ENCODE data around the gene SIGLEC11. TPM values are rescaled to one million over a fixed set of nuclear protein-coding genes. Genes with fewer than 3 reads are reported as not detected.

The SIGLEC11 gene
- total and polyA plus RNA-seq, 2 donors (not counting 3 experiments of a cell fraction or from before 2014, with no cell fraction given) = not detected

DNA sequence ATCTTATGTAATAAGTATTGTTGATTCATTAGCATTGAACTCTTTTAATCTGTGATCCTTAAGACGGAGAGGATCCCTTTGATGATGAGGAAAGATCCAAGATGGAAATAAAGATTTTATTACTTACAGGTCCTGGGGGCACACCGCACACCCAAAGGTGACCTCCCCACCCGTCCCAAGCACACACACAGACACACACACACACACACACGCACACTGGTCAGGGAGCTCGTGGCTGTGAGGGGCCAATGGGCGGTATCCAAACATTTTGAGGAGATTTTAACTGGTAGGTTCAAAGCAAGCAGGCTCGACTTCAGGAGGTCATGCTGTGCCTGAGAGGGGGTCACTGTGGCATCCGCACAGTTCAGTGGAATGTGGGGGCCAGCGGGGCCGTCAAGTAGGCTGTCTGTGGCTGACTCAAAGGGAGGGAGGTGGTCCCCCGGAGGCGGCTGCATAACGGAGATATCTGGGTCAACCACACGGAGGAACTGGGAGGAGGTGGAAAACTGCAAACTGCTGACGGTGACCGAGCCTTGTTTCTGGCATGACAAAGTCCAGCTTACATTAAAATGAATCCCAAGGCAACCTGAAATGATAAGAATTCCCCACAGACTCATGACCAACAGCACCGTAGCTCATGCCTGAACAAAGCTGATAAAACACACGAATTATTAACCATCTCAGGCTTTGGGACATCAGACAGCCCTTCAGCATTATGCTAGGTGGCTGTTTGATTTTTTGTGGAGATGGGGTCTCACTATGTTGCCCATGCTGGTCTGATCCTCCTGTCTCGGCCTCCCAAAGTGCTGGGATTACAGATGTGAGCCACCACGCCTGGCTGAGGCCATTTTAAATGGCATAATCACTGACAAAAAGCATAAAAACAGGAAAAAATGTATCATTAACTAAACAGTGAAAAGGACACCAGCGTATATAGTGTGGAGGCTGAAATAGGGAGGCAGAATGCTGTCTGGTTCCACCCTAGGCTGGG, 20.9 kb upstream of the SIGLEC11 start:
- no peak for FAIRE-seq
- POLR2A ChIA-PET = no interaction called here

More for the DNA sequence above, 20.9 kb upstream of the SIGLEC11 start:
- no peaks in the 10 kb centered on the region for H3K27me3 ChIP-seq (ENCODE audit: control insufficient read depth in 2 of 2, insufficient read depth in 2 of 2, low read length in 2 of 2)
- no peaks in the 10 kb centered on the region for H4K20me1 ChIP-seq (replicated peaks; ENCODE audit: control insufficient read depth, extremely low read depth, insufficient read depth, low read length)
- no peak overlapping the region for H2AFZ ChIP-seq (ENCODE audit: low read depth, low read length)
- intact Hi-C loops (cut with micrococcal nuclease) = no loop called here
- H3K4me2 ChIP-seq (ENCODE audit: insufficient read depth, low read length) = no peak overlapping the region
- CTCF ChIA-PET = interaction anchor here (1.3 to 2.5 kb wide), 3 partner anchors 28 to 154 kb away, joined by 4 to 5 read pairs (median 4); no protein-coding TSS in a partner anchor
- no peak overlapping the region for H3K9ac ChIP-seq (replicated peaks; ENCODE audit: extremely low read depth, insufficient read depth, low read length)
- no peaks in the 10 kb centered on the region for H3K4me1 ChIP-seq (ENCODE audit: control insufficient read depth, extremely low read depth, insufficient read depth, low read length)
- TF ChIP-seq MAX (IDR thresholded peaks at IDR 0.05; ENCODE audit: insufficient read depth, insufficient read length) (no peak), GATA2 (IDR thresholded peaks at IDR 0.05; ENCODE audit: insufficient read depth, insufficient read length, low read depth, low read length) (no peak), POLR2A (IDR thresholded peaks at IDR 0.05; ENCODE audit: low read depth, low read length) (no peak), EZH2 (IDR thresholded peaks at IDR 0.05; ENCODE audit: borderline replicate concordance, low read depth, low read length, severe bottlenecking) (no peak), MYC (IDR thresholded peaks at IDR 0.05; ENCODE audit: low read depth, low read length) (no peak), CTCF (IDR thresholded peaks at IDR 0.05; ENCODE audit: extremely low read depth in 1 of 2, insufficient read depth in 1 of 2, low read depth in 1 of 2, low read length in 2 of 2) (no peak), FOS (IDR thresholded peaks at IDR 0.05; ENCODE audit: borderline replicate concordance, insufficient read depth, low read length) (no peak), JUN (IDR thresholded peaks at IDR 0.05; ENCODE audit: borderline replicate concordance, insufficient read depth, insufficient read length, low read depth) (no peak), POLR2AphosphoS5 (IDR thresholded peaks at IDR 0.05; ENCODE audit: insufficient read depth, low read depth, low read length) (no peak)
- H3K27ac ChIP-seq (ENCODE audit: insufficient read depth, low read depth, low read length) = no peak overlapping the region
- no peaks in the 10 kb centered on the region for H3K9me1 ChIP-seq (replicated peaks; ENCODE audit: control insufficient read depth, extremely low read depth, insufficient read depth, low read length)
- H3K9me3 ChIP-seq (replicated peaks; ENCODE audit: control insufficient read depth, insufficient read depth, low read length) = no peaks in the 10 kb centered on the region
- dilution Hi-C loops (cut with MboI; ENCODE audit: extremely low pct_ligation_motif_present, low sequenced_read_pairs) = no loop called here
- BruUV-seq (replicated peaks) = no TSS peak
- no peak for DNase-seq (ENCODE audit: low read depth, low spot score)
- no peaks in the 10 kb centered on the region for H3K79me2 ChIP-seq (ENCODE audit: control insufficient read depth, insufficient read depth, low read length)
- H3K36me3 ChIP-seq (ENCODE audit: control insufficient read depth in 2 of 2, extremely low read depth in 1 of 2, insufficient read depth in 2 of 2, low read length in 2 of 2) = peaks cover 0 to 3% of the 10 kb centered on the region in 2 experiments
- no peak overlapping the region for H3K4me3 ChIP-seq (replicated peaks in 1 of 3; ENCODE audit: insufficient read depth in 1 of 3, low read depth in 1 of 3, low read length in 3 of 3)

Data from endothelial cell of umbilical vein (primary cell).